ELR (cell line): ENCODE results near the gene CUX1.
A peak's percentile ranks its signal among the peaks of the same experiment; 100 is the strongest.
"Not testable (repeated sequence)": the region's sequence is repeated elsewhere in the genome, so short reads cannot be mapped to it uniquely, and the experiment has no call there.

Experiments used
- DNase-seq: peaks from one replicate; pipeline ENCODE4 v3.0.0-alpha.2; 2015; ENCODE audit warnings: low read depth

Gene CUX1

DNA sequence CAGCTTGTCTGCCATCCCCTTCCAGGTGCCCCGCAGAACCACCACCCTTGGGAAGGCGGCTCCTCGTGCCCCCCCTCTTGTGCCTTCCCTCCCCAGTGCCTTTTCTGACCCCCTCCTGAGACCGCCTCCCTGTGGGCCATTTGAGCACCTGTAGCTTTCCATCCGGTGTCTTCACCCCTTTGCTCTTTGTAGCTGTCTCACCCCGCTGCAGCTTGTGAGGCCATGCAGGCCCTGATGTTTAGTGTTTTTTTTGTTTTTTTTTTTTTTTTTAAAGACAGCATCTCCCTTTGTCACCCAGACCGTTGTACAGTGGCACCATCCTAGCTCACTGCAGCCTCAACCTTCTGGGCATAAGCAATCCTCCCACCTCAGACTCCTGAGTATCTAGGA, 52.5 kb downstream of the CUX1 start:
- no peak for DNase-seq

DNA sequence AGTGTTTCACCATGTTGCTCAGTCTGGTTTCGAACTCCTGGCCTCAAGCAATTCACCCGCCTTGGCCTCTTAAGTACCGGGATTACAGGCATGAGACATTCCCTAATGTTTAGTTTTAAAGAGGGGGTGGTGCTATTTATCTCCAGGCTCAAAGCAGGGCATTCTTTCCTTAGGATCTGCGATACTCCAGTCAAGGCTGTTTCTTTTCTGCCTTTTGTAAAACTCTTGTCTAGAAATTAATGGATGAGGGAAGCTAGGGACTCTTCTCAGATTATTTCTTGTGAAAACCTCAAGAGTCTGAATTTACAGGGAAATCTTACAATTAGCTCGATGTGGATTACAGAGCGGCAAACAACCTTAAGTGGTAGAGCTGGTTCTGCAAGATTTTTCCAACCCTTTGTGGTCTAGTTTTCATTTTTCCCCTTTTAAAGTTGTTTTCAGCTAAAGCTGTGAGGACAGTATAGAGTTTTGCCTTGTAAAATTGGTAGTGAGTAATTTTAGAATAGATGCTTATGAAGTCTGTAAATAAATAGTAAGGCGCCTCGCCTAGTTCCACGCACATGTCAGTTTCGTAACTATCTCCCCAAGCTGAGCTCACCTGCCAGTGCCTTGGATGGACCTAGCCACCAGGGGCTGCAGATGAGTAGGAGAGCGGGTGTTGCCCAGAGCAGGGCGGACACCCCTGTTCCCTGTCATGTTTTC, 53.1 kb downstream of the CUX1 start:
- no peak for DNase-seq

DNA sequence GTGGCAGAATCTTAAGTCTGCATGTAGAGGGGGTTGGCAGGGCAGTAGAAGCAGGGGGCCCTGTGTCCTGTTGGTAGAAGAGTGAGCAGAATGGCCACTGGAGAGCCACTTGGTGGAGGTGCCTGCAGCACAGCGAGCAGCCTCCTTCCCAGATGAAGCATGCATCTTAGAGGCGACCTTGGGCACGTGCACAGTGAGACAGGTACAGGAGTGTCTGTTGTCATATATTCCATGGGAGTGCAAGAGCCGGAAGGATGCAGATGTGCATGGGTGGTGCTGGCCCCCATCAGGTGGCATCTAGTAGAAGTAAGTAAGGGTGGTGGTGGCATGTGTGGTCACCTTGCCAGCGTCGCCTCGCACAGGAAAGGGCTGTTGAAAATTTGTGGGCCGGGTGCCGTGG, 53.9 kb downstream of the CUX1 start:
- no peak for DNase-seq

DNA sequence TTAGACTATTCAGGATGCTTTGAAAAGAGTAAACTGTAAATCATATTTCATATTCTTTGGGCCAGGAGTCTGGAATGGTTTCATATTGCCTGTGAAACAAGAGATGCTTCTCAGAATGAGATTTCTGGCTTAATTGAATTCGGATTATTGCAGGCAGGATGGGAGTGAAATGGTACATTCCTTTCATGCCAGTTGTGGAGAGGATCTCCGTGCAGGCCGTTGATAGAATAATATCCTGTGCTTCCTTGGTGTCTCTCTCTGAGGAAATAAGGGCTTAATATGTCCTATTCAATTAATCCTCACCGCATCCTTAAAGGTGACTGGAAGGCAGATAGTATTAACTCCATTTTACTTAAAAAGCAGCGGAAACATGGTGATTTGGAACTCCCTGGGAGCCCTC, 56.6 kb downstream of the CUX1 start:
- DNase-seq: no peak

DNA sequence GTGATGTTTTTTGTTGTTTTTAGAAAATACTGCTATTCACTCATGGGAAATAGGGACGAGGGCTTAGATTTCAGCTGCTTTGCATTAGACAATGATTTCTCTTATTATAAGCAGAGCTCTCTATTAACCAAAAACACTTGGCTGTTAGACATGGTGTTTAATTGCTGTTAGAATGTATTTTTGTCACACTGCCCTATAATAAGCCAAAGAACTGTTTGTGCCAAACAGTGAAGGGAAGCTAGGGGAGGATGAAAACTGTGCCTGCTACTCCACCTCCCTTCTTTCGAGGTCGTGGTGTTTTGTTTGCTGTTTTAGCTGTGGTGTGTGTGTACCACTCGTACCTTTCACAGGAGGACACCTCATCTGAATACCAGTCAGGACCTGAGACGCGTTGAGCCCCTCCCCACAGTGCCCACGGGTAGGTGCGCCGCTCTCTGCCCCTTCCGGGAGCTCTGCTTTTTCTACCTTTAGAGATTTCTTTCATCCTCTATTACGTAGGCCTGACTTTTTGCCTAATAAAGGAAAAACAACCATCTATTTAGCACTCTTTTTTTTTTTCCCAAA, 57.9 kb downstream of the CUX1 start:
- no peak for DNase-seq

DNA sequence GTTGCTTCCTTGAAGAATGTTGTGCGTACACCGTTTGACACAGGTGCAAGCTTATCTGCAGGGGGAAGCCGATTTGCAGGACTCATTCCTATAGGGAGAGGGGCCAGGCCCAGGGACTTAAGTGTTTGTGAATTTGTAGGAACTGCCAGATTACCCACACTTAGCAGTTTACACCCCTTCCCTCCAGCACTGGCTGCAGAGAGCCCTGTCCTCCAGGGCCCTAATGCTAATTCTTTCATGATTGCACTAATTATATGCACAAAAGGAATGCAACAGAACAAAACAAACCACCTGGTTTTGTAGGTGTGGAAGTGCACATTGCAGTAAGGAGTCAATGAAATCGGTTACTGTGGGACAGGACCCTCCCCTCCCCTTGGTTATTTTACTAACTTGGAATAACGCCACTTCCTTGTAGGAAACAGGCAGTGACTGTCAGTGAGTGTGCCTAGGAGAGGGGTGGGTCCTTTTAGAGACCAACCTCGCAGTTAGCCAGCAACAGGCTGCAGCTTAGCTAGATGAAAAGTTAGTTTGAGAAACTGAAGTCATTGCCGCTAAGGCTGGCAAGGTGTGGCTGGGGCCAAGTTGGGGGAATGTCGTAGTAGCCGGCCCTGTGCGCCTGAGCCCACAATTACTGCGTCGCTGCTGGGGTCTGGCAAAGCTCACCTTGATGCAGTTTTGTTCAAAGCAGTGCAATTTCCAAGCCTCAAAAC, 60.6 kb downstream of the CUX1 start:
- DNase-seq: no peak

DNA sequence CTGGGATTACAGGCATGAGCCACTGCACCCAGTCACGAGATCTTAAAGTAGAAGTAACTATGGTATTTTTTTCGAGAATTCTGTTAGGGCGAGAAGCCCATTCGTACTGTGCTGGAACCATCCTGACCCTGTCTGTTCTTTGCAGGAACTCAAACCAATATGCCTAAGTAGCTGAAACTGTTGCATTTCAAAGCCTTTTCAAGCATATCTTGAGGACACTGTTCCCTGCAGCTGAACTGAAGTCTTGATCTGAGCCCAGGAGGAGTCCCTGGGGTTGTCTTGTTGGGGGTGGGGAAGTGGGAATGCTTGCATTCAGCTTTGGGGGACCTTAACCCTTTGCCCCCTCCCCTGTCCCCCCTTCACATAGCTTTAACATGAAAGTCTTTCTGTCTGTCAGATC, 61.5 kb downstream of the CUX1 start:
- DNase-seq: no peak

DNA sequence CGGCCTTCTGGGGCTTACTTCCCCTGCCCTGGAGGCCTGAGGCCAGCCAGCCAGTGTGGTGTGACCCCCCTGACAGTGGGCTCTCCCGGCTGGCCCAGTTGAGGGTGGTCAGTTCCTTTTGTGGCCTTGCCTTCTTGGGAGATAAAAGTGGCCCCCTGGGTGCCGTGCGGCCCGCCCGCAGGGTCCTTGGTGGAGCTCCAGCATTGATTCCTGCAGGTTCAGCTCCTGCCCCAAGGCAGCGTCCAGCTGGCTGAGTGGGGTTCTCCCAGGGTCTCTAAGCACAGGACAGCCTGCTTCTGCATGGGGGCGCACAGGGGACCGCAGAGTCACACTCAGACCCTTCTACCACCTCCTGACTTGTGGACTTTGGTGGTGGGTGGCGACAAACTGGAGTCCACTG, 62.1 kb downstream of the CUX1 start:
- DNase-seq: no peak

DNA sequence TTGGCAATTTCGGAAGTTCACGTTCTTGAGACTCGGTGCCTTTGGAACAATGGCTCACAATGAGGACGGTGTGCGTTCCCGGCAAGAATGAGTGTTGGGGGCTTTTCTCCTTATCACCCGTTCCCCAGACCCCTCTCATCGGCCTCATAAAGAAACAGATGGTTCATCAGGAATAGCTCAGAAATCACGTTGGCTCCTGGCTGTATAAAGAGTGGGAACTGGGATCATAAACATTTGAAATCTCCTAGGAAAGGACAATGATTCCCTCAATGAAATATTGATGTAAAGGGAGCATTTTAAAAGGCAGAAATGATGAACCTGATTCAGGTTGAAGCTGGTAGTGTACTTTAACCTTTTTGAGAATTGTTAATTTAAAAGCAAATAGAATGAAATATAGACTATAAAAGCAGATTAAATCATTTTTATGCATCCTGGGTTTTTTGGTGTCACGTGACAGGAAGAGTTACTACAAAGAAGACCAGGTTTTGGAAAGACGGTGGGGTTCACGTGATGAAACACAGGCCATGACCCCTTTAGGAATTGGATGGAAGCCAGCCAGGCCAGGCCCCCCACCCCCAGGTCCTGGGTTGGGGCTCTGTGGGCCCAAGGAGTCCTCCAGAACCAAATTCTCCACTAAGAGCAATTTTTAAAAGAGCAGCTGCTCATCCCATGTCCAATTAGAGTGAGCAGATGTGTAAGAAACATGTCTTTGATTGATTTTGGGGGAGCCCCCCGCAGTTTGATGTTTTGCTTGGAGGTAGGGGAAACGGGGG, 63.0 kb downstream of the CUX1 start:
- no peak for DNase-seq

DNA sequence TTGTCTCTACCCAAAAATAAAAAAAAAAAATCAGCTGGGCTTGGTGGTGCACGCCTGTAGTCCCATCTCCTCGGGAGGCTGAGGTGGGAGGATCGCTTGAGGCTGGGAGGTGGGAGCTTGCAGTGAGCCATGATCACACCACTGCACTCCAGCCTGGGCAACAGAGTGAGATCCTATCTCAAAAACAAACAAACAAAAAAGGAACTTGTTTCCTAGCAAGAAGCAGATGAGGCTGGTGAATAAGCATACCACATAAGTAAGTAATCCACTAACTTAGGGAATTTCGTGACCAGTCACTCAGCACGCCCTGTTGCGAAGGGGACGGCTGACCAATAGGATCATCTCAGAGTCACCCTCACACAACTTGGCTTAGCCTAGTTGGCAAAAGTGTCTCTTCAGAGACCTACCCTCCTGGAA, 64.6 kb downstream of the CUX1 start:
- DNase-seq: peak; percentile 97

DNA sequence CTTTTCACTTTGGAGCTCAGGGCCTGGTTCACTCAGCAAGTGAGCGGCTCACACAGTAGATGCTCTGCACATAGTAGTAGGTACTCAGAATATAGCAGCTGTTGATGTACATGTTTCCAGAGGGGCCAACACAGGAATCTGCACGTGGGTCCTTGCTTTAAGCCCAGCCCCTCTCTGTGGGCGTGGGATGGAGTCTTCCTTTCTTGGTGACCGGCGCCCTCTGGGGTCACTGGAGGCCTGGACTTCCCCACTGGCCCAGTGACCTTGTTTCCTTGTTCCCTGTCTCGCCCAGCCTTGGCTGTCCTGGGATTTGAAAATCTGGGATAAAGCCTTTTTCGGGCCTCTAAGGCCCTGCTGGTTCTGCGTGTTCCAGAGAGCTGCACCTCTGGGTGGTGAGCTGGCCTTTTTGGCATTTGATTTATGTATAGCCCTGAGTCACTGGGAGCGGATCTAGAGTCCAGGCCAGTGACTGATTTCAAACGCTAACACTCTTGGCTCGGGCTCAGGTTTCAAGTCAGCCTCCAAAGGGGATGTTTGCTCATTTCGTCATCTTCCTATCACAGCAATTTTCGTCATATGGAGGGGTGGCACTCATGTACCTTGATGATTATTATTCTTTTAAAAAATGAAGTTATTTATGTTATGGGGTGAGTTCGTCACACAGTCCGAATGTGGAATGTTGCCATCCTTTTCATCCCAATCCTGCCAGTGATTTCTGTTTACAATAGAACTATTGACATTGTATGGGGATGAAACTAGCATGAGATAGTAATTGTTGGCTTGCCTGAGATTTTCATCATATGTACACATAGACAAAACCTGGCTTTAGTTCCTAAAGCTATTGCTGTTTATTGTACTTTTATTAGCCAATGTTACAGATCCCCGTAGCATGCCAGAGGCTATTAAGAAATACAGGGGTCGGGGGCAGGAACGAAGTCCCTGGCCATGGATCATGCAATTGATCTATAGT, 65.5 kb downstream of the CUX1 start:
- peak; percentile 100 for DNase-seq

DNA sequence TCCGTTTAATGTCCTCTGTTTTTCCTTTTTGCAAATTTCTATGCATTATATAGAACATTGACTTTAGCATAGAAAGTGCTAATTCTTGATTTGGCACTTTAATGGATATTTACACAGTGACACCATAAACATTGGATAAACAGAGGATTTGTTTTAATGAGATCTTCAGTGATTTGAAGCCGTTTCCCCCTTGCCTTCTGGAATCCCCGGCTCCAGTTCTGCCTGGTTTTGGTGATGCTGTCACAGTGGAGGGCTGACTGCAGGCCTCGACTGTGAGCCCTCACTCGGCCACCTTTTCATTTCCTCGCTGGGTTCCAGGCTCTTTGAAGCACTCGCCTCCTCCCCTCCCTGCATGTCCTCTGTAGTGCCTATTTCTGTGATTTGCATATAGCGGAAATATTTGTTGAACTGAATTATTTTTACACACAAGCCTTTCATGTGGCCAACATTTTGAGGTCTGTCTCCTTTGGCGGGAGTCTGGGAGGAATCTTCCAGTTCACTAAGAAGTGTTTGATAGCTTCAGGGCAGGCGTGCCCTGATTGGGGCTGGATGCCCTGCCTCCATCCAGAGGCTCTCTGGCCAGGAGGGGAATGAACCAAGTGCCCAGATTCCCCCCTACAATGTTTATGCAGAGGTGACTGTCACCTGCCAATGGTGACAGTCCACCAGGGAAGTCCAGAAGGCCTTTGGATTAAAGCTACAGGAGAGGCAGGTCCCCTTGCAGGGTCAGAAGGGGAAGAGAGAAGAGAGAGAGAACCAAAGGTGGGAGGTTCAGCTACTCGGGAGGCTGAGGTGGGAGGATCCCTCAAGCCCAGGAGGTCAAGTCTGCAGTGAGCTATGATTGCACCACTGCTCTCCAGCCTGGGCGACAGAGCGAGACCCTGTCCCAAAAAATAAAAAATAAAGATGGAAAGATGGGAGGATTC, 67.5 kb downstream of the CUX1 start:
- no peak for DNase-seq

DNA sequence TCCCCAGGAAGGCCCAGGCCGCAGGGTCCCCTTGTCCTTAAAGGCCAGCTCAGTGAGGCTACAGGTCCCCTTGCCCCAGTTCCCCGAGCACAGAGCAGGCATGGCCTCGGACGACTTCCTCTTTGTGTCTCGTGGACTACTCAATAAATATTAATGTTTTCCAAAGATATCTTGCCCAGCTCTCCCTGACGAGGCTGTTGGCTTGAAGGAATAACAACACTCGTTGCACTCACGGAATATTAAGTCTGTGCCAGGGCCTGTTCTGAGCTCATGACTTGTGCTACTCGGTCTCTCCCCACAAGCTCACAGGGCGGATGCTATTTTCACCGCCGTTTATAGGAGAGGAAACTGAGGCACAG, 68.2 kb downstream of the CUX1 start:
- no peak for DNase-seq

DNA sequence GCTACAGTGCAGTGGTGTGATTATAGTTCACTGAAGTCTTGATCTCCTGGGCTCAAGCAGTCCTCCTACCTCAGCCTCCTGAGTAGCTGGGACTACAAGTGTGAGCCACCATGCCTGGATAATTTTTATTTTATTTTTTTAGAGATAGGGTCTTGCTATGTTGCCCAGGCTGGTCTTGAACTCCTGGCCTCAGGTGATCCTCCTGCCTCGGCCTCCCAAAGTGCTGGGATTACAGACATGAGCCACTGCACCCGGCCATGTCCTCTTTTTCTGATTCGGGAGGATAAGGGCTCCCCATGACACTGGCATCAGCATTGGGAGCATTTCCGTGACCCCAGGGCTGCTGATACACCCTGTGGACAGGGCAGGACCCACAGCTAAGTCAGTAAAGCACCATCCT, 69.9 kb downstream of the CUX1 start:
- not testable (repeated sequence) for DNase-seq

DNA sequence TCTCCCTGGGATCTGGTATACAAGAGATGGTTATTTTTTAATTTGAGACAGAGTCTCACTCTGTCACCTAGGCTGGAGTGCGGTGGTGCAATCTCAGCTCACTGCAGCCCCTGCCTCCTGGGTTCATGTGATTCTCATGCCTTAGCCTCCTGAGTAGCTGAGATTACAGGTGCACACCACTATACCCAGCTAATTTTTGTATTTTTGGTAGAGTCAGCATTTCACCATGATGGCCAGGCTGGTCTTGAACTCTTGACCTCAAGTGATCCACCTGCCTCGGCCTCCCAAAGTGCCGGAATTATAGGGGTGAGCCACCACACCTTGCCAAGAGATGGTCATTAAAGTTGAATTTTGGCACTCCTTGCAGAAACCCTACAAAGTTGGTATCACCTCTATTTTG, 71.1 kb downstream of the CUX1 start:
- not testable (repeated sequence) for DNase-seq

DNA sequence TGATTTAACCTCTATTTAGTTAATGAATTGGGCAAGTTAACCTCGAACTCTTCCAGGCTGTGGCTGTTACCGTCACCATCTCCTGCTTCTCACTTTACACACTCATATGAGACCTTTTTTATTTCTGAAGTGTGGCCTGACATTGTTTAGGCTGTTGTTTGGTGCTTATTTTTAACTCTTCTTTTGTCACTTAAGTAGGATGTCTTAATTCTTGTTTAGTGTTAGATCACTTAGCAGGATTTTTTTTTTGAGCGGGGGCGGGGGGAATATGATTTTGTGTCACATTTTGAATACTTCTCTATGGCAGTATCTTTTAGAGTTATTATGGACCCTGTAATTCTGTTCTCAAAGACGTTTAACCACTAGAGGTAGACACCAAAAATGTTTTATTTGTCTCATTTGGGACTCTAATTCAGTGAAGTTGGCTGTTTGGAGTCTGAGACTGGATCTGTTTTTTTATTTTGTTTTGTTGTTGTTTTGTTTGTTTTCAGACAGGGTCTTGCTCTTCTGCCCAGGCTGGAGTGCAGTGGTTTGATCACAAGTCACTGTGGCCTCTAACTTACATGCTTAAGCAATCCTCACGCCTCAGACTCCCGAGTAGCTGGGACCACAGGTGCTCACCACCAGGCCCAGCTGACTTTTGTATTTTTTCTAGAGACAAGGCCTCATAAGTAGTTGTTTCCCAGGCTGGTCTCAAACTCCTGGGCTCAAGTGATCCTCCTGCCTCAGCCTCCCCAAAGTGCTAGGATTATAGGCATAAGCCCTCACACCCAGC, 73.5 kb downstream of the CUX1 start:
- DNase-seq: no peak

DNA sequence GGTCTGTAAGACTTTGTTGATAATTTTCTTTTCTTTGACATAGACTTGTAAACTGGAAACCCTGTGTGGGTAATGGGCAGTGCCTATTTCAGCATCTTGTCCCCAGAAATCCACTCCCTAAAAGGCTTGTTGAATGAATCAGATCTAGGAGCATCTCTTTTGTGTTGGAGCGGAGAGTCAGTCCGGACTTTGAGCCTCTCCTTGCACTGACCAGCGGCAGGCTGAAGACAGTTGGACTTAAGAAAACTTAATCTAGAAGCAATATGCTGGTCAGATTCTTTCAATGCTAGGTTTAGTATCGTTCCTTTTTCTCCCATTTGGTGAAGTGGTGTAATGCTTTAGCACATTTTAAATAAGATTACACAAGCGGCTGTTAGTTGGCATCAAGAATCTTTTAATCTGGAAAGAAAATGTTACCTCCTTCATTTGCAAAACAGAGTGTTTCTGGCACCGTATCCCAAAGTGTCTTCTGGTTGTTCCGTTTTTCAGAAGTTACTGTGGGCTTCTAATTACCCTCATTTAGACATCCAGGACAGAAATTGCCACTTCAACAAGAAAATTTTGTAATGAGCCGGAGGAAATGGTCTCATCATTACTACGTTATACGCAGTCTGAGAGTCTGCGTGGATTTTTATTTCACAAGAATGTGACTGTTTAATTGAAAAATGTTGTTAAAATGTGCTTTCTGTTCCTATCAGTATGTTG, 74.7 kb downstream of the CUX1 start:
- peak; percentile 60 for DNase-seq

DNA sequence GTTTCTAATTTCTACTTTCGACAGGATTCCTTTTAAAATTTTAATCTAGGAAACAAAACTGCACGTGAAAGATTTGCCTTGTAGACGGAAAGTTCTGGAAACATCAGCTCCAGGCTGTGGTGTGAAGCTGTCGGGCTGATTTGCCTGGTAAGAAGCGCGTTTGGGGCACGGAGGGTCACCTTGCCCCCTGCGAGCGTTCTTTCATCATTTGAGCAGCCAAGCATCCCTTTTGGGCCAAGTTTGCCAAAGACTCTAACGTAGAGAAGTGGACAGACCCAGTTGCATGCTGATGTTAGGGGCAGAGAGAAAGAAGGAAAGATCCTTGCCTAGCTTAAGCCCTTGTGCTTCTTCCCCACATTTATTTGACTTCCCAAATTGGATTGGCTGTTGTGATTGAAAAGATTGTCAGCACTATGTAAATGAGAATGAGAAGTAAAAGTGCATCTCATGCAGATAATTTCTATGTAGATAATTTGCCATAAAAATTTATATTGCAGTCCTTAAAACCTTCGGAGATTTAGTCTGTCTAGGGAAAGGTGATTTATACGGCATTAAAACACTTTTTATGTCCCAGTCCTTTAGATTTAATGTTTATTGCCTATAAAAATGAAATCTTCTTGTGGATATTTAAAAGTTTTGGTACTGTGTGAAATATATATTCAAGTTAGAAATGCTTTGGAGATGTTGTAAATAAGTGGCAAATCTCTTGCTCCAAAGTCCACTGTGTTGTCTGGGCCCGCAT, 76.1 kb downstream of the CUX1 start:
- DNase-seq: no peak
